T-cell (primary cell): ENCODE results near the gene SERPINB8. TPM values are rescaled to one million over a fixed set of nuclear protein-coding genes. Genes with fewer than 3 reads are reported as not detected.
A peak's percentile ranks its signal among the peaks of the same experiment; 100 is the strongest.

Source experiments
- ATAC-seq, 4 experiments: fragments of 200-7000 bp in 3 of 4; fragments of 150-1000 bp in 1 of 4; cut with Tn5 transposase; replicated peaks in 1 of 4; 1 replicate in 3 of 4; 2 replicates in 1 of 4; pipeline ENCODE4 v1.10.0; 2021; ENCODE audit warnings: moderate library complexity in 3 of 4, mild to moderate bottlenecking in 2 of 4, moderate number of reproducible peaks in 1 of 4
- CTCF ChIA-PET, 2 donors: fragments of 300-600 bp; sonication (Branson Sonifier 250); formaldehyde crosslinking; loops; one replicate each; lab custom pipeline; 2022; ENCODE audit warnings: antibody characterized with exemption in 2 of 2; lab: Charles Lee
- POLR2A ChIA-PET, 2 donors: fragments of 300-600 bp; sonication (Branson Sonifier 250); formaldehyde crosslinking; loops; one replicate each; lab custom pipeline; 2022; ENCODE audit warnings: antibody characterized with exemption in 2 of 2; lab: Charles Lee
- DNase-seq, 35 experiments: peaks; one replicate each; pipeline versions ENCODE4 v3.0.0 to v3.0.0-alpha.2; 2013 to 2023
- H3K27ac ChIP-seq: one replicate; pipeline ENCODE4 v1.5.1; 2013; ENCODE audit warnings: low read length
- H3K27me3 ChIP-seq, 2 experiments: replicated peaks in 1 of 2; 1 replicate in 1 of 2; 2 replicates in 1 of 2; pipeline versions ENCODE4 v1.6.1 to v1.7.0; 2013; ENCODE audit warnings: low read length in 1 of 2, mixed read lengths in 1 of 2; ENCODE audit not compliant: control insufficient read depth in 2 of 2, insufficient read depth in 2 of 2; ENCODE audit errors: extremely low read depth in 1 of 2
- H3K36me3 ChIP-seq, 2 donors: 1 replicate in 1 of 2; 2 replicates in 1 of 2; pipeline versions ENCODE4 v1.6.1 to v1.7.0; 2013; ENCODE audit warnings: low read length in 1 of 2; ENCODE audit not compliant: control insufficient read depth in 2 of 2, insufficient read depth in 1 of 2; ENCODE audit errors: extremely low read depth in 1 of 2
- H3K4me1 ChIP-seq, 2 experiments: 1 replicate in 1 of 2; 2 replicates in 1 of 2; pipeline versions ENCODE4 v1.6.1 to v1.7.0; 2013; ENCODE audit warnings: low read length in 2 of 2, mixed read lengths in 1 of 2; ENCODE audit not compliant: insufficient read depth in 2 of 2, control insufficient read depth in 1 of 2; ENCODE audit errors: extremely low read depth in 1 of 2
- H3K4me3 ChIP-seq, 2 donors: 1 replicate in 1 of 2; 2 replicates in 1 of 2; pipeline versions ENCODE4 v1.5.1 to v1.7.0; 2013; ENCODE audit warnings: mild to moderate bottlenecking in 2 of 2, low read length in 1 of 2, moderate library complexity in 1 of 2; ENCODE audit not compliant: control insufficient read depth in 1 of 2; ENCODE audit errors: extremely low read depth in 1 of 2
- H3K9me3 ChIP-seq: 2 replicates; pipeline ENCODE4 v1.7.0; 2013
- H3K27ac Mint-ChIP-seq, 2 donors: one replicate each; pipeline ENCODE4 v1.8.0; 2020 to 2021; ENCODE audit warnings: mild to moderate bottlenecking in 2 of 2, mixed read lengths in 2 of 2
- H3K27me3 Mint-ChIP-seq, 2 donors: one replicate each; pipeline ENCODE4 v1.8.0; 2021 to 2022; ENCODE audit warnings: mixed read lengths in 2 of 2
- H3K36me3 Mint-ChIP-seq: one replicate; pipeline ENCODE4 v1.8.0; 2021; ENCODE audit warnings: mixed read lengths
- H3K4me1 Mint-ChIP-seq, 3 donors: one replicate each; pipeline ENCODE4 v1.8.0; 2020 to 2022; ENCODE audit warnings: mixed read lengths in 3 of 3, mild to moderate bottlenecking in 1 of 3
- H3K4me3 Mint-ChIP-seq, 3 donors: one replicate each; pipeline ENCODE4 v1.8.0; 2020 to 2022; ENCODE audit warnings: mild to moderate bottlenecking in 3 of 3, mixed read lengths in 3 of 3, moderate library complexity in 3 of 3
- H3K9me3 Mint-ChIP-seq, 3 donors: one replicate each; pipeline ENCODE4 v1.8.0; 2020 to 2022; ENCODE audit warnings: mixed read lengths in 3 of 3
- WGBS: methylation state at CpG from one replicate; pipeline ENCODE4 v1.1.5; 2013; ENCODE audit warnings: missing lambda C conversion rate; ENCODE audit not compliant: insufficient coverage; 5-methylcytosine and 5-hydroxymethylcytosine counted together
- total RNA-seq, 35 experiments: library from RNA in 6 of 35; stranded (reverse) in 6 of 35; fragments of 120-200 nt in 1 of 35; gene quantifications; one replicate each; pipeline versions ENCODE4 v1.2.1 to v1.2.4 and lab custom pipeline; 2013 to 2026

The SERPINB8 gene
- total RNA-seq, 5 donors from 2014 or later (not counting 1 experiment from before 2014, with no cell fraction given): 14.4 to 19.9 (median 14.7) TPM

DNA sequence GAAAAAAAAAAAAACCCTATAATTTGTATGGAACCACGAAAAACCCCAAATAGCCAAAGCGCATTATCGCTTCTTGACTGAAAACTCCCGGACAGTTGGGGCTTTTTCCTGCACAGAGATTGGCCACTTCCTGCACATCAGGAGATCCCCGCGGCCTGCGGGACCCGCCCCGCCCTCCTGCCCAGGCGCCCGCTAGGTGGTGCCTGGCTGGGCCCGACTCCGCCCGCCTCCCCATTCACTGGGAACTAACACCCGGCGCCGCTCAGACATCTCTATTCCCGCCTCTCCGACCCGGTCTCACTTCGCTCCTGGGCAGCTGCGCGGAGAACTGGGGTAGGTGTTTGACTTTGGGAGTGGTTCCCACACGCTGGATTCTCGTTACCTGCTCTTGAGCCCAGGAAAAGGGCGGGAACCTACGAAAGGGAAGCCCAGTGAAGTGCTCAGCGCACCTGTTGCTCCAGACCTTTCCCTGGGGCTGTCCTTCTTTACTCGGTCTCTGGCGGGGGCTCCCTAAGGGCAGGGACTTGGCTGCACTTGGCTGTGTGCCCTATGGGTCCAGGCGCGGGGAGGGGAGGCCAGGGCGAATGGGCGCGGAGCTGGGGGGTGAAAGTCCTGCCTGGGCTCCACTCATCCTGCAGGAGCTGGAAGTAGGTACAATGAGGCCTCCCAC is 20.7 kb upstream of the SERPINB8 start, which contains the start of gene HMSD:
Gene HMSD, plus strand, starts transcription at position 234 of the 670 bp plus-strand sequence. CDS start 4,155 bp downstream, outside the sequence.
- no peaks in the 10 kb centered on the region for H3K9me3 ChIP-seq
- ATAC-seq: peak; percentile 77 to 97 (median 84)
- Mint-ChIP-seq H3K27me3 (peaks cover 22 to 28% of the 10 kb centered on the region in 2 donors), H3K27ac (no peak within 1 kb of the TSS), H3K9me3 (peaks cover 0 to 6% (median 0%) of the 10 kb centered on the region in 3 donors), H3K4me1 (peaks cover 13 to 28% (median 26%) of the 10 kb centered on the region in 3 donors), H3K36me3 (no peaks in the 10 kb centered on the region), H3K4me3 (peak within 1 kb of the TSS; percentile 53 to 61 (median 60))
- peaks cover 0 to 7% of the 10 kb centered on the region in 2 experiments for H3K4me1 ChIP-seq
- H3K4me3 ChIP-seq: peak within 1 kb of the TSS in 1 of 2 donors; percentile 12
- WGBS: 31% methylated on average over 27 of the region's 35 CpGs
- no peak within 1 kb of the TSS for H3K27ac ChIP-seq
- H3K27me3 ChIP-seq: peaks cover 0 to 7% of the 10 kb centered on the region in 2 experiments
- DNase-seq: peak in 27 of 35 experiments; percentile 5 to 74 (median 31)
- CTCF ChIA-PET: interaction anchor here in 1 of 2 donors (0.8 kb wide), 1 partner anchor 31 kb away, joined by 3 read pairs; no protein-coding TSS in a partner anchor
- POLR2A ChIA-PET: no interaction called here
- no peaks in the 10 kb centered on the region for H3K36me3 ChIP-seq

DNA sequence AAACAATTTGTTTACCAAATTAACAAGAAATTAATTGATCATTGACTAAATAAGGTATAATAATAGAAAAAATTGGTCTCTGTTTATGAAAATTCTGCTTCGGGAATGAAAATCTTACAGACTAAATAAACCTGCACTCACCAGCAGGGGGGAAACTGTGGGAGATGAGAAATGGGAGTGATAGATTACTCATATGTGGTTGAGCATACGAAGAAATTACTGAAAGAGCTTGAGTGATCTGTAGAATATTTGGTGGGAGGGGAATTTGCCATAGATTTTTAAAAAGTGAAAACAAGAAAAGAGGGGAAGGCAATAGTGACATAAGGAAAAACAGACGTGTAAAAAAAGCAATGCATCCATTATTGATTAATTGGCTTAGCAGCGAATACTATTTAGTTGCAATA is 18.6 kb upstream of the SERPINB8 start:
- WGBS: 8% methylated on average over 1 of the region's 4 CpGs
- peaks cover 0 to 7% of the 10 kb centered on the region in 2 experiments for H3K4me1 ChIP-seq
- peaks cover 19 to 21% of the 10 kb centered on the region in 2 donors for H3K27me3 Mint-ChIP-seq
- ChIA-PET CTCF (no interaction called here), POLR2A (no interaction called here)
- no peak overlapping the region for H3K27ac ChIP-seq
- ATAC-seq (no peak), DNase-seq (no peak)
- H3K9me3 ChIP-seq: no peaks in the 10 kb centered on the region
- peaks cover 13 to 28% (median 26%) of the 10 kb centered on the region in 3 donors for H3K4me1 Mint-ChIP-seq
- H3K27me3 ChIP-seq: peaks cover 0 to 14% of the 10 kb centered on the region in 2 experiments
- H3K27ac Mint-ChIP-seq: no peak overlapping the region
- no peaks in the 10 kb centered on the region for H3K36me3 Mint-ChIP-seq
- no peak overlapping the region for H3K4me3 ChIP-seq
- no peaks in the 10 kb centered on the region for H3K36me3 ChIP-seq
- H3K9me3 Mint-ChIP-seq: peaks cover 0 to 6% (median 0%) of the 10 kb centered on the region in 3 donors
- H3K4me3 Mint-ChIP-seq: no peak overlapping the region

DNA sequence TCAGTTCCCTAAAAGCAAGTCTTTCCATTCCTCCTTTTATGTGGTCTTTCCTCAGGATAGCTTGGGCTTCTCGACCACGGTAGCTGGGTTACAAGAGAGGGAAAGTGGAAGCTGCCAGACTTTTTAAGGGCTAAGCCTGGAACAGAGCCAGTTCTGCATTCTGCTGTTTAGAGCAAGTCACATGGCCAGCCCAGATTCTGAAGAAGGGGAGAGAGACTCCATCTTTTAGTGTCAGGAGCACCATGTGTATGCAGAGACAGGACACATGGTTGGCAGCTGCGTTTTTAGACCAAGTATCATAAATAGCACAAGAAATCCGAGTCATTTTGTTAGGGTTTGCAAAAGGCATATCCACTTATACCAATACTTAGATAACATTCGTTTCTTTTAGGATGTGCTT is 16.1 kb upstream of the SERPINB8 start:
- Mint-ChIP-seq H3K4me1 (peaks cover 7 to 19% (median 19%) of the 10 kb centered on the region in 3 donors), H3K27ac (no peak overlapping the region), H3K9me3 (peaks cover 0 to 6% (median 0%) of the 10 kb centered on the region in 3 donors), H3K27me3 (peaks cover 10 to 24% of the 10 kb centered on the region in 2 donors), H3K4me3 (no peak overlapping the region), H3K36me3 (no peaks in the 10 kb centered on the region)
- 82% methylated on average over 2 of the region's 5 CpGs for WGBS
- H3K4me1 ChIP-seq: peaks cover 0 to 7% of the 10 kb centered on the region in 2 experiments
- ChIA-PET POLR2A (no interaction called here), CTCF (interaction anchor here in 1 of 2 donors (3.8 kb wide), 1 partner anchor 10 kb away, joined by 11 read pairs; no protein-coding TSS in a partner anchor)
- H3K9me3 ChIP-seq: no peaks in the 10 kb centered on the region
- ATAC-seq (no peak), DNase-seq (no peak)
- peaks cover 0 to 14% of the 10 kb centered on the region in 2 experiments for H3K27me3 ChIP-seq
- no peaks in the 10 kb centered on the region for H3K36me3 ChIP-seq
- H3K4me3 ChIP-seq: no peak overlapping the region
- H3K27ac ChIP-seq: no peak overlapping the region

DNA sequence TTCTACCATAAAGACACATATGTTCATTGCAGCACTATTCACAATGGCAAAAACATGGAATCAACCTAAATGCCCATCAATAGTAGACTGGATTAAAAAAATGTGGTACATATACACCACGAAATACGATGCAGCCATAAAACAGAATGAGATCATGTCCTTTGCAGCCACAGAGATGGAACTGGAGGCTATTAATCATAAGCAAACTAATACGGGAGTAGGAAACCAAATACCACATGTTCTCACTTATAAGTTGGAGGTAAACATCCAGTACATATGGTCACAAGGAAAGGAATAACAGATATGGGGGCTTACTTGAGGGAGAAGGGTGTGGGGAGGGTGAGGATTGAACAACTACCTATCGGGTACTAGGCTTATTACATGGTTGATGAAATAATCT is 13.1 kb upstream of the SERPINB8 start:
- Mint-ChIP-seq H3K9me3 (peaks cover 0 to under 1% (median 0%) of the 10 kb centered on the region in 3 donors), H3K4me1 (no peaks in the 10 kb centered on the region), H3K27me3 (peaks cover 23 to 44% of the 10 kb centered on the region in 2 donors), H3K36me3 (no peaks in the 10 kb centered on the region), H3K27ac (no peak overlapping the region), H3K4me3 (no peak overlapping the region)
- DNase-seq (no peak), ATAC-seq (no peak)
- no peak overlapping the region for H3K27ac ChIP-seq
- ChIA-PET POLR2A (no interaction called here), CTCF (no interaction called here)
- H3K4me3 ChIP-seq: no peak overlapping the region
- H3K27me3 ChIP-seq: peaks cover 2 to 7% of the 10 kb centered on the region in 2 experiments
- WGBS: no CpG with 5 or more reads among the region's 4 CpGs
- H3K4me1 ChIP-seq: no peaks in the 10 kb centered on the region
- H3K36me3 ChIP-seq: no peaks in the 10 kb centered on the region
- H3K9me3 ChIP-seq: no peaks in the 10 kb centered on the region

DNA sequence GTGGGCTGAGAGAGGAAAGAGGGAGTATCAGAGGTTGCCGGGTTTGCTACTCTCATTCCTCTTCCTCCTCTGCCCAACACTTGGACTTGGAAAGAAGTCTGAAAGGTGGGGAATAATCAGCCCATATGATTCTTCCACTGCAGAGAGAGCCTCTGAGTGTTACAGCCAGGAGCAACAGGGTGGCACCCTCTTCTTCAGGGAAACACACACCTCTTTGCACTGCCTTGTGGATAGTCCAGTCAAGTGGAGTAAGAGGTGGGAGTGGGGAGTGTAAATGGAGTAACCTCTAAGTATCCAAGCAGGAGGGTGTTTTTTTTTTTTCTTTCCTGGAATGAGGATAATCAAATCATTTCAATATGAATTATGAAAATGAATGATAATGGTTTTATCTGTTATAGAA is 9.0 kb upstream of the SERPINB8 start:
- H3K36me3 Mint-ChIP-seq: no peaks in the 10 kb centered on the region
- H3K9me3 ChIP-seq: no peaks in the 10 kb centered on the region
- no peaks in the 10 kb centered on the region for H3K9me3 Mint-ChIP-seq
- H3K27ac Mint-ChIP-seq: no peak overlapping the region
- no peak overlapping the region for H3K27ac ChIP-seq
- WGBS: no CpG with 5 or more reads among the region's 1 CpG
- peaks cover 18 to 46% of the 10 kb centered on the region in 2 donors for H3K27me3 Mint-ChIP-seq
- no peaks in the 10 kb centered on the region for H3K4me1 ChIP-seq
- ATAC-seq (no peak), DNase-seq (no peak)
- no peak overlapping the region for H3K4me3 Mint-ChIP-seq
- no peaks in the 10 kb centered on the region for H3K36me3 ChIP-seq
- no peaks in the 10 kb centered on the region for H3K4me1 Mint-ChIP-seq
- H3K4me3 ChIP-seq: no peak overlapping the region
- ChIA-PET POLR2A (interaction anchor here in 1 of 2 donors (0.6 kb wide), 1 partner anchor 1436 kb away, joined by 4 read pairs; no protein-coding TSS in a partner anchor), CTCF (no interaction called here)
- H3K27me3 ChIP-seq: peaks cover 2 to 5% of the 10 kb centered on the region in 2 experiments

DNA sequence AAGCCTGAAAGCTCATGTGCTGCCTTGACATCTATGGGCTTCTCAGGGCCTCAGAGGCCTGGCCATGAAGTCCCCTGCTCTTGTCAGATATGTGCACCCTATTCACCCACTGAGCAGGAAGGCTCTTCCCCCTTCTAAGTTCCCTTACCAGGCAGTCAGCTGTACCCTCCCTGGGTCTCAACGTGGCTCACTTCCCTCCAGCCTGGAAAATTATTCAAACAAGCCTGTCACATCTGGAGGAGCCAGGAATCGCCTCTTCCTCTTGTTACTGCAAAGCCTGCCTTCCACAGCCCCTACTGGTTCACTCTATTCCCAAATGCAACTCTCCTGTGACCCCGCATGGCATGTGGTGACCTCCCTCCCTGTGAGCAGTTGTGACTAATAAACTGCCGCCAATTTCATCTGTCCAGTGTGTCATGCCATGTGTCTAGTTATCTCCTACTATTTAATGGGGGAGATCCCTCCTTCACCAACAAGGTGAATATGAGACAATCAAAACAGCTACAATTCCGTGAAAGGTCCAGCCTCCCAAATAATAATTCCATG is 8.4 kb upstream of the SERPINB8 start:
- Histone ChIP-seq H3K27me3 (peaks cover 2 to 3% of the 10 kb centered on the region in 2 experiments), H3K4me1 (no peaks in the 10 kb centered on the region), H3K9me3 (no peaks in the 10 kb centered on the region), H3K27ac (no peak overlapping the region), H3K4me3 (no peak overlapping the region), H3K36me3 (no peaks in the 10 kb centered on the region)
- CTCF ChIA-PET: interaction anchor here in 1 of 2 donors (0.6 to 3.9 kb wide), 3 partner anchors 14 to 150 kb away, joined by 3 to 21 read pairs (median 3); no protein-coding TSS in a partner anchor
- Mint-ChIP-seq H3K4me1 (no peaks in the 10 kb centered on the region), H3K4me3 (no peak overlapping the region), H3K27ac (no peak overlapping the region), H3K27me3 (peaks cover 14 to 40% of the 10 kb centered on the region in 2 donors), H3K9me3 (no peaks in the 10 kb centered on the region), H3K36me3 (no peaks in the 10 kb centered on the region)
- POLR2A ChIA-PET: no interaction called here
- no peak for ATAC-seq
- 61% methylated on average over 3 of the region's 5 CpGs for WGBS
- DNase-seq: no peak
